Caco-2 (cell line): ENCODE measurements around the gene HSD3B2. TPM values are rescaled to one million over a fixed set of nuclear protein-coding genes. Genes with fewer than 3 reads are reported as not detected.

Experiments used
- BruUV-seq: library from RNA; stranded (reverse); fragments of 400-500 nt; replicated peaks from 2 replicates; lab custom pipeline; 2021; lab: Mats Ljungman, UMichigan
- CTCF ChIA-PET: fragments of 300-600 bp; sonication (Branson Sonifier 250); formaldehyde crosslinking; loops from one replicate; lab custom pipeline; 2022; ENCODE audit warnings: antibody characterized with exemption; lab: Charles Lee
- POLR2A ChIA-PET: fragments of 300-600 bp; sonication (Branson Sonifier 250); formaldehyde crosslinking; loops from one replicate; lab custom pipeline; 2022; ENCODE audit warnings: antibody characterized with exemption; lab: Charles Lee
- DNase-seq, 2 experiments: peaks; one replicate each; pipeline versions ENCODE4 v3.0.0 to v3.0.0-alpha.2; 2020 to 2022
- H3K27me3 ChIP-seq: replicated peaks from 2 replicates; pipeline ENCODE4 v1.6.0; 2011; ENCODE audit warnings: low read length; ENCODE audit not compliant: control insufficient read depth, insufficient read depth
- H3K36me3 ChIP-seq: 2 replicates; pipeline ENCODE4 v1.5.1; 2011; ENCODE audit warnings: low read length; ENCODE audit not compliant: control insufficient read depth, insufficient read depth
- H3K4me1 ChIP-seq: fragments of 250-450 bp; sonication (Bioruptor Pico); 2 replicates; pipeline ENCODE4 v1.5.1; 2020; ENCODE audit warnings: mild to moderate bottlenecking
- H3K4me3 ChIP-seq: 2 replicates; pipeline ENCODE4 v1.5.1; 2011; ENCODE audit warnings: low read depth, mild to moderate bottlenecking, control low read depth, low read length
- H3K9me3 ChIP-seq: fragments of 250-450 bp; sonication (Bioruptor Pico); 2 replicates; pipeline ENCODE4 v1.5.1; 2020; ENCODE audit warnings: mild to moderate bottlenecking, moderate library complexity
- H3K27ac Mint-ChIP-seq: one replicate; pipeline ENCODE4 v1.8.0; 2022; ENCODE audit warnings: mixed read lengths; ENCODE audit not compliant: unreplicated experiment
- H3K27me3 Mint-ChIP-seq: one replicate; pipeline ENCODE4 v1.8.0; 2022; ENCODE audit warnings: mixed read lengths; ENCODE audit not compliant: insufficient read depth, unreplicated experiment
- H3K36me3 Mint-ChIP-seq: one replicate; pipeline ENCODE4 v1.8.0; 2022; ENCODE audit warnings: mild to moderate bottlenecking, mixed read lengths; ENCODE audit not compliant: insufficient read depth, unreplicated experiment
- H3K4me1 Mint-ChIP-seq: one replicate; pipeline ENCODE4 v1.8.0; 2022; ENCODE audit warnings: low read depth, mixed read lengths; ENCODE audit not compliant: unreplicated experiment
- H3K4me3 Mint-ChIP-seq: one replicate; pipeline ENCODE4 v1.8.0; 2022; ENCODE audit warnings: mild to moderate bottlenecking, moderate library complexity, mixed read lengths; ENCODE audit not compliant: unreplicated experiment
- H3K9me3 Mint-ChIP-seq: one replicate; pipeline ENCODE4 v1.8.0; 2022; ENCODE audit warnings: mixed read lengths; ENCODE audit not compliant: unreplicated experiment
- intact Hi-C: fragments of 100-400 bp; cut with micrococcal nuclease; formaldehyde crosslinking; loops from one replicate; pipeline ENCODE4 v1.10.0; 2022; ENCODE audit not compliant: unreplicated experiment
- total RNA-seq: library from RNA; stranded (reverse); gene quantifications from 2 replicates; pipeline ENCODE4 v1.2.3, GENCODE V29; 2022
- TF ChIP-seq, protein P1 (sequence below), 2 experiments: fragments of 200-600 bp in 1 of 2; IDR thresholded peaks; 1 replicate in 1 of 2; 2 replicates in 1 of 2; pipeline versions ENCODE4 v1.5.1 to v1.8.0; 2011 to 2022; ENCODE audit warnings: antibody characterized with exemption in 1 of 2, control low read depth in 1 of 2, inconsistent platforms in 1 of 2, low read depth in 1 of 2, low read length in 1 of 2, mild to moderate bottlenecking in 1 of 2, moderate library complexity in 1 of 2; ENCODE audit not compliant: insufficient read depth in 1 of 2, severe bottlenecking in 1 of 2, unreplicated experiment in 1 of 2

The HSD3B2 gene
- total RNA-seq, 1 experiment from 2014 or later: not detected

DNA sequence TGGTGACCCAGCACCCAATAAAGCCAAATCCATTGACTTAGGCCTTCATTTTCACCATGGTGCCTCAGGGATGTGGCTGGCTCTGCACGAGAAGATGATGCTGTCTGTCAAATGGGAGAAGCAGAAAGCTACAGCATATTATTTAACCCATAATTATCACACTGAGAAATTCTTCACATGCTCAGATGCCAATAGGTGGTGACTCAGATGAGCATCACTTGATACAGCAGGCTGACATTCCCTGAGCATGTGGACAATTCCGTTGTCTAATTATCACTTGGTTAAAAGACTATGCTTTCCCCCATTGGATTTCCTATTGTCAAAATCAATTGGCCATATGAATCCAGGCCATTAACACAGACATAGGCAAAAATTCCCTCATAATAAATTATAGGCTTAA is 48.0 kb downstream of the HSD3B2 start:
- ChIA-PET POLR2A (no interaction called here), CTCF (no interaction called here)
- Mint-ChIP-seq H3K27me3 (no peaks in the 10 kb centered on the region), H3K4me3 (no peak overlapping the region), H3K9me3 (no peaks in the 10 kb centered on the region), H3K4me1 (peaks cover 17% of the 10 kb centered on the region), H3K36me3 (no peaks in the 10 kb centered on the region), H3K27ac (no peak overlapping the region)
- no peak for DNase-seq
- TF ChIP-seq, protein P1, sequence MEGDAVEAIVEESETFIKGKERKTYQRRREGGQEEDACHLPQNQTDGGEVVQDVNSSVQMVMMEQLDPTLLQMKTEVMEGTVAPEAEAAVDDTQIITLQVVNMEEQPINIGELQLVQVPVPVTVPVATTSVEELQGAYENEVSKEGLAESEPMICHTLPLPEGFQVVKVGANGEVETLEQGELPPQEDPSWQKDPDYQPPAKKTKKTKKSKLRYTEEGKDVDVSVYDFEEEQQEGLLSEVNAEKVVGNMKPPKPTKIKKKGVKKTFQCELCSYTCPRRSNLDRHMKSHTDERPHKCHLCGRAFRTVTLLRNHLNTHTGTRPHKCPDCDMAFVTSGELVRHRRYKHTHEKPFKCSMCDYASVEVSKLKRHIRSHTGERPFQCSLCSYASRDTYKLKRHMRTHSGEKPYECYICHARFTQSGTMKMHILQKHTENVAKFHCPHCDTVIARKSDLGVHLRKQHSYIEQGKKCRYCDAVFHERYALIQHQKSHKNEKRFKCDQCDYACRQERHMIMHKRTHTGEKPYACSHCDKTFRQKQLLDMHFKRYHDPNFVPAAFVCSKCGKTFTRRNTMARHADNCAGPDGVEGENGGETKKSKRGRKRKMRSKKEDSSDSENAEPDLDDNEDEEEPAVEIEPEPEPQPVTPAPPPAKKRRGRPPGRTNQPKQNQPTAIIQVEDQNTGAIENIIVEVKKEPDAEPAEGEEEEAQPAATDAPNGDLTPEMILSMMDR (IDR thresholded peaks at IDR 0.05; ENCODE audit: insufficient read depth in 1 of 2, low read depth in 1 of 2, low read length in 1 of 2, severe bottlenecking in 1 of 2, unreplicated experiment in 1 of 2): no peak
- BruUV-seq: no TSS peak
- H3K36me3 ChIP-seq: no peaks in the 10 kb centered on the region
- H3K4me1 ChIP-seq: peaks cover 15% of the 10 kb centered on the region
- H3K4me3 ChIP-seq: no peak overlapping the region
- H3K9me3 ChIP-seq: no peaks in the 10 kb centered on the region
- intact Hi-C loops: no loop called here
- no peaks in the 10 kb centered on the region for H3K27me3 ChIP-seq

DNA sequence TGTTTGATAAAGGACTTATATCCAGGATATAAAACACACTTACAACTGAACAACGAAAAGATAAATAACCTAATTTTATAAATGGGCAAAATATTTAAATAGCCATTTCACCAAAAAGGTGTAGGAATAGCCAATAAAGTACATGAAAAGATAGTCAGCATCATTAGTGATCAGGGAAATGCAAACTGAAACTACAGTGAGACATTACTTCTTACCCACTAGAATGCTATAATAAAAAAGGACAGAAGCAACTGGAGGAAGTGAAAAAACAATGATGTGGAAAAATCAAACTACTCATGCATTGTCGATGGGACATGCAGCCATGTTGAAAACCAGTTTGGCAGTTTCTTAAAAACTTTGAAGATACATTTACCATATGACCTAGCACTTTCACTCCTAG is 48.6 kb downstream of the HSD3B2 start:
- no peak overlapping the region for H3K4me3 Mint-ChIP-seq
- no peaks in the 10 kb centered on the region for H3K27me3 Mint-ChIP-seq
- H3K27ac Mint-ChIP-seq: no peak overlapping the region
- intact Hi-C loops: no loop called here
- peaks cover 17% of the 10 kb centered on the region for H3K4me1 Mint-ChIP-seq
- Histone ChIP-seq H3K4me3 (no peak overlapping the region), H3K9me3 (no peaks in the 10 kb centered on the region), H3K4me1 (peaks cover 15% of the 10 kb centered on the region), H3K27me3 (no peaks in the 10 kb centered on the region), H3K36me3 (no peaks in the 10 kb centered on the region)
- no peaks in the 10 kb centered on the region for H3K36me3 Mint-ChIP-seq
- ChIA-PET POLR2A (no interaction called here), CTCF (no interaction called here)
- no TSS peak for BruUV-seq
- no peak for DNase-seq
- TF ChIP-seq, protein P1 (IDR thresholded peaks at IDR 0.05; ENCODE audit: insufficient read depth in 1 of 2, low read depth in 1 of 2, low read length in 1 of 2, severe bottlenecking in 1 of 2, unreplicated experiment in 1 of 2): no peak
- no peaks in the 10 kb centered on the region for H3K9me3 Mint-ChIP-seq

DNA sequence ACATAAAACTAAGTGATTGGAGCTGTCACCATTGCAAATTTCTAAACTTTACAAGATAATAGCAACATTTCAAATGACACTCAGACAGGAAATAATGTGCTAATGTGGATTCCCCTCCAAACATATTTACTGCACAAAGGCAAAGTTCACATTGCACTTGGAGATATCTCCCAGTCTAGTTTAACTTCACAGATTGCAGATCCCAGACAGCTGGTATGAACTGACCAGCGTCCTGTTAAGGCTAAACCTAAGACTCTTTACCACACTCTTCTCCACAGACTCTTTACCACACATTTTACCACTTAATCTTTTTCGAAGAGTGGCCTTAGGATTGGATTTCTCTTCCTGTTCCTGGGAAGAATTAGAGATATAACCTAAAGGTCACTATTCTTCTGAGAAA is 51.5 kb downstream of the HSD3B2 start:
- Mint-ChIP-seq H3K27me3 (no peaks in the 10 kb centered on the region), H3K4me3 (no peak overlapping the region), H3K9me3 (no peaks in the 10 kb centered on the region), H3K27ac (no peak overlapping the region), H3K36me3 (no peaks in the 10 kb centered on the region), H3K4me1 (peaks cover 17% of the 10 kb centered on the region)
- intact Hi-C loops: no loop called here
- no TSS peak for BruUV-seq
- Histone ChIP-seq H3K4me1 (peaks cover 15% of the 10 kb centered on the region), H3K4me3 (no peak overlapping the region), H3K9me3 (no peaks in the 10 kb centered on the region), H3K36me3 (no peaks in the 10 kb centered on the region), H3K27me3 (no peaks in the 10 kb centered on the region)
- ChIA-PET CTCF (no interaction called here), POLR2A (no interaction called here)
- TF ChIP-seq, protein P1 (IDR thresholded peaks at IDR 0.05; ENCODE audit: insufficient read depth in 1 of 2, low read depth in 1 of 2, low read length in 1 of 2, severe bottlenecking in 1 of 2, unreplicated experiment in 1 of 2): no peak
- no peak for DNase-seq
